Measurements from ENCODE around the gene TMEM167A.

TMEM167A gene

GRCh38 chr5:83095957-83096539 is 18.9 kb upstream of the TMEM167A start:
- no peak for TF ChIP-seq FOXP2 (optimal IDR thresholded peaks at IDR 0.05; ENCODE audit: borderline replicate concordance, extremely low read depth, extremely low read length, insufficient read depth)
- no peak for TF ChIP-seq SIN3A (IDR thresholded peaks at IDR 0.05; ENCODE audit: borderline replicate concordance, insufficient read depth, low read length)

- TF ChIP-seq REST (IDR thresholded peaks at IDR 0.05; ENCODE audit: insufficient read depth in 1 of 2, low read depth in 2 of 2, low read length in 2 of 2) (peak in 1 of 2 experiments; percentile 84; a peak in 2 of 4 replicates), SIN3A (IDR thresholded peaks at IDR 0.05; ENCODE audit: borderline replicate concordance, insufficient read depth, low read length) (no peak)
These were observed 18.2 kb upstream of the TMEM167A start for GRCh38 chr5:83095163-83095956.

- TF ChIP-seq FOXP2 (optimal IDR thresholded peaks at IDR 0.05; ENCODE audit: borderline replicate concordance, extremely low read depth, extremely low read length, insufficient read depth) (no peak), POLR2AphosphoS5 (IDR thresholded peaks at IDR 0.05; ENCODE audit: low read depth, low read length) (no peak), SIN3A (IDR thresholded peaks at IDR 0.05; ENCODE audit: borderline replicate concordance, insufficient read depth, low read length) (no peak), TAF1 (IDR thresholded peaks at IDR 0.05; ENCODE audit: borderline replicate concordance, insufficient read depth, low read length) (no peak), REST (IDR thresholded peaks at IDR 0.05; ENCODE audit: insufficient read depth in 1 of 2, low read depth in 2 of 2, low read length in 2 of 2) (no peak)
These were observed 16.5 kb upstream of the TMEM167A start for GRCh38 chr5:83093692-83094091.

- TF ChIP-seq POLR2AphosphoS5 (IDR thresholded peaks at IDR 0.05; ENCODE audit: low read depth, low read length) (no peak), FOXP2 (optimal IDR thresholded peaks at IDR 0.05; ENCODE audit: borderline replicate concordance, extremely low read depth, extremely low read length, insufficient read depth) (no peak), TAF1 (IDR thresholded peaks at IDR 0.05; ENCODE audit: borderline replicate concordance, insufficient read depth, low read length) (no peak), SIN3A (IDR thresholded peaks at IDR 0.05; ENCODE audit: borderline replicate concordance, insufficient read depth, low read length) (no peak), REST (IDR thresholded peaks at IDR 0.05; ENCODE audit: insufficient read depth in 1 of 2, low read depth in 2 of 2, low read length in 2 of 2) (no peak)
These were observed 15.4 kb upstream of the TMEM167A start for GRCh38 chr5:83092619-83093018.

GRCh38 chr5:83090169-83090568 is 13.0 kb upstream of the TMEM167A start:
- TF ChIP-seq FOXP2 (optimal IDR thresholded peaks at IDR 0.05; ENCODE audit: borderline replicate concordance, extremely low read depth, extremely low read length, insufficient read depth) (no peak), POLR2AphosphoS5 (IDR thresholded peaks at IDR 0.05; ENCODE audit: low read depth, low read length) (no peak), SIN3A (IDR thresholded peaks at IDR 0.05; ENCODE audit: borderline replicate concordance, insufficient read depth, low read length) (no peak), REST (IDR thresholded peaks at IDR 0.05; ENCODE audit: insufficient read depth in 1 of 2, low read depth in 2 of 2, low read length in 2 of 2) (no peak), TAF1 (IDR thresholded peaks at IDR 0.05; ENCODE audit: borderline replicate concordance, insufficient read depth, low read length) (no peak)
